SKM-1 (cell line): Measurements from ENCODE around the gene DPYSL4.

Experiments used
- DNase-seq: peaks from one replicate; lab custom pipeline; 2025; ENCODE audit not compliant: unreplicated experiment; lab: John Stamatoyannopoulos, UW

The DPYSL4 gene

DNA sequence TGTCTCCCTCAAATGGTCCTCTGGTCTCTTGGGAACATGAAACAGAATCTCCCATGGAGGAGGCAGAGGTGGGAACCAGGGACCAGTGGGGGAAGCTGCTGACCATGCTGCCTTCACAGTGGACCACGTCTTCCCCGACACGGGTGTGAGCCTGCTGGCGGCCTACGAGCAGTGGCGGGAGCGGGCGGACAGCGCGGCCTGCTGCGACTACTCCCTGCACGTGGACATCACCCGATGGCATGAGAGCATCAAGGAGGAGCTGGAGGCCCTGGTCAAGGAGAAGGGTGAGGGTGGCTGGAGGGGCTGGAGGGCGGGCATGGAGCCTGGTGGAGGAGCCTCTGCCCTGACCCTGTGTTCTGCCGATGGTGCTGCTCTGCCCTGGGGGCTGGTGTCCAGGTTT lies 8.0 kb downstream of the DPYSL4 start:
- no peak for DNase-seq

DNA sequence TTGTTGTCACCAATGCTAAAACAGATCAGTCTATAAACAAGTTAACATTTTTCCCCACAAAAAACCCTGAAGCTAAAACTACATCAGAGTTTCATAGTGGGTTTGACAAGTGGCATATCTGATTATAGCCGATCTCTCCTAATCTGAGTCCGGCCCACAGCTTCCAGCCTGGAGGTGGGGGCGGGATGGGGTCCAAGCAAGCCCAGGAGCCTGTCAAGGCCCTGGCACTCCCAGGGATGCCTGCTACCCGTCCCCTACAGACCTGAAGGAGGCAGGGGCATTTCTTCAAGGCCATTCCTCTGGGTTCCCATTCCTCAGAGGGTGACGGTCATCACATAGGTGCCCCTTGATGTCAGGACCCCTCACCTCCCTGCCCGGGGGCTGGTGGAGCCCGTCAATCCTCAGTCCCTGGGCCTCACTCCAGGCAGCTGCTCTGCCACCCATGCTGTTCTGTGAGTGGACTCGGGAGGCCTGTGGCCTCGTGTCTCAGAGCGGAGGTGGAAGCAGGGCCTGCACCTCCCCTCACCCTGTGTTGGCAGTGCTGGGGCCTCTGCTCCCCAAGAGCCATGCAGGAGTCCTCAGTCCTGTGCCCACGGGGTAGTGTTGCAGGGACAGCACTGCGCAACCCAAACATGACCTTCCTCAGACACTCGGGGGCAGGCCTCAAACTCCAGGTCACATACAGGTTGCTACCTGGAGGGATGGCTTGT lies 8.8 kb downstream of the DPYSL4 start:
- DNase-seq, result no peak

- DNase-seq, result no peak
Measured at GRCh38 chr10:132196178-132197113, 9.7 kb downstream of the DPYSL4 start.

- no peak for DNase-seq
Measured at GRCh38 chr10:132197271-132198067, 10.7 kb downstream of the DPYSL4 start.

- DNase-seq, result no peak
Measured at GRCh38 chr10:132198068-132198370, 11.3 kb downstream of the DPYSL4 start.

DNA sequence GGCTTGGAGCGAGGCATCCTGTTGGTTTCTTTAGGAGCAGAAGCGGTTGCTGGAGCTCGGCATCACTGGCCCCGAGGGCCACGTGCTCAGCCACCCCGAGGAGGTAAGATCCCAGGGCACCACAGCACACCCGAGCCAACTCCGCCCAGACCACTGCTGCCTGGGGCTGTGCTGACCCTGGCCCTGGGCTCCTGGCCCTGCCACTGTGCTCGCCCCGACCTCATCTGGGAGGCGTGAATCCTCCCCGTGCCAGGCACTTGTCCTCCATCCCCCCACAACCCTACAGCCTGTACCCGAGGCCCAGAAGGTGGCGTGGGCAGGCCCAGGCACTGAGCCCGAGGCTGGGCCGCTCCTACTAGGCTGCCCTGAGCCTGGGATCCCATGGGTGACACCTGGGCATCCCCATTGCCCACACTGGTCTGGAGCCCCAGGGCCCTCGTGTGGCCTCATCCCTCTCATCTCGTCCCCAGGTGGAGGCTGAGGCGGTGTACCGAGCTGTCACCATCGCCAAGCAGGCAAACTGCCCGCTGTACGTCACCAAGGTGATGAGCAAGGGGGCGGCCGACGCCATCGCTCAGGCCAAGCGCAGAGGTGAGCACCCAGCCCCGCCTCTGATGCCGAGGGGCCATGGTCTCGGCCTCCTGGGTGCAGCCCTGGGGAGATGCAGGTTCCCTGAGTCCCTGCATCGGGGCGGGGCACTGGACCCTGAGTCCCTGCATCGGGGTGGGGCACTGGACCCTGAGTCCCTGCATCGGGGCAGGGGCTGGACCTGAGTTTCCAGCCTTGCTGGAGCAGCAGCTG lies 11.8 kb downstream of the DPYSL4 start:
- DNase-seq, result no peak

- DNase-seq, result no peak
Measured at GRCh38 chr10:132199268-132199853, 12.6 kb downstream of the DPYSL4 start.

GRCh38 chr10:132199854-132200311 lies 13.1 kb downstream of the DPYSL4 start:
- no peak for DNase-seq

DNA sequence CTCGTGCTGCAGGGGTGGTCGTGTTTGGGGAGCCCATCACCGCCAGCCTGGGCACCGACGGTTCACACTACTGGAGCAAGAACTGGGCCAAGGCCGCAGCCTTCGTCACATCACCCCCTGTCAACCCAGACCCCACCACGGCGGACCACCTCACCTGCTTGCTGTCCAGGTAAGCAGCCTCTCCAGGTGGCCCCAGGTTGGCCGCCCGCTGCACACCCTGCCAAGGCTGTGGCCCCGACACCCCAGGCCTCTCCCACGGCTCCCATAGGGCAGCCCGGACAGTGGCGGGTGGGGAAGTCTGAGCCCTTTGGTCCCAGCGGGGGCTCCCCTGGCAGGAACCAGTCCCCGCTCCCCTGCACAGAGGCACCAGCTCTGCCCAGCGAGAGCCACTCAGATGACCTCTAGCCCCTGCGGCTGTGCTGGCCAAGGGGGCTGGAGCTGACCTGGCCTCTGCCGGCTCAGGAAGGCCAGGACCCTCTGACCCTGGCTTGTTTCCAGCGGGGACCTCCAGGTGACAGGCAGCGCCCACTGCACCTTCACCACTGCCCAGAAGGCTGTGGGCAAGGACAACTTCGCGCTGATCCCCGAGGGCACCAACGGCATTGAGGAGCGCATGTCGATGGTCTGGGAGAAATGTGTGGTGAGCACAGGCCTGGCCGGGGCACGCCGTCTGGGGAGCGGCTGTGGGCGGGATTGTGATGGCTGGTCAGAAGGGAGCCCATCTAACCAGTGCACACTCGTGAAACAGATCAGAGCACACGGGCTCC lies 13.8 kb downstream of the DPYSL4 start:
- no peak for DNase-seq

- no peak for DNase-seq
Measured at GRCh38 chr10:132201111-132201969, 14.6 kb downstream of the DPYSL4 start.

GRCh38 chr10:132202070-132202970 lies 15.6 kb downstream of the DPYSL4 start:
- no peak for DNase-seq

- no peak for DNase-seq
Measured at GRCh38 chr10:132203256-132204077, 16.7 kb downstream of the DPYSL4 start.

DNA sequence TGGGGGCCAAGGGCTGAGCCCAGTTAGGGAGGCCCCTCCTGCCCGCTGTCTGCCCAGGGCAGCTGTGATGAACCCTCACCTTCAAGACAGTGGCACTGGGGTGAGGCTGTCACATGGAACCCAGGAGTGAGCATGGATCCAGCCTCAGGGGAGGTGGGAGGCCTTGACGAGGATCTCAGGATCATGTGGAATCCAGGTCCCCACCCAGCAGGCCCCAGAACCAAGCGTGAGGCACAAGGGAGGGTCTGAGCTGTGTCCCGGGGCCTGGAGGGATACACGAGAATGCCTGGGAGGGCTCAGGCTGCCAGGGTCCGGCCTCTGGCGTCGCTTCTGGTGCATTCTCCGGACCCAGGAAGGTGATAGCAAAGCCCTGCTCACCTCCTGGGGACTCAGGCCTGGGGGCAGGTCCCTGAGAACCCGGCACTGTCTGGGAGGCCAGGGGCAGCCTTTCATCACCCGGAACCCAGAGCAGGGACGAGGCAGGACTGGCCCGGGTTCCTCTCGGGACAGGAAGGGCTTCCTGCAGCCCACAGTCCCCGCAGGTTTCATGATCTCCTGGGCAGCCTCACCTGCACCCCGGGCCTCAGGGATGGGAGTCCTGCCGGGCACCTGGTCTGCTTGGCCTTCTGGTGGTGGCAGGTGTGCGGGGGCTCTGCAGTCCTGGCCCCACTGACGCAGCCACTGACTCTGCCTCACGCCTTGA lies 17.5 kb downstream of the DPYSL4 start:
- no peak for DNase-seq

DNA sequence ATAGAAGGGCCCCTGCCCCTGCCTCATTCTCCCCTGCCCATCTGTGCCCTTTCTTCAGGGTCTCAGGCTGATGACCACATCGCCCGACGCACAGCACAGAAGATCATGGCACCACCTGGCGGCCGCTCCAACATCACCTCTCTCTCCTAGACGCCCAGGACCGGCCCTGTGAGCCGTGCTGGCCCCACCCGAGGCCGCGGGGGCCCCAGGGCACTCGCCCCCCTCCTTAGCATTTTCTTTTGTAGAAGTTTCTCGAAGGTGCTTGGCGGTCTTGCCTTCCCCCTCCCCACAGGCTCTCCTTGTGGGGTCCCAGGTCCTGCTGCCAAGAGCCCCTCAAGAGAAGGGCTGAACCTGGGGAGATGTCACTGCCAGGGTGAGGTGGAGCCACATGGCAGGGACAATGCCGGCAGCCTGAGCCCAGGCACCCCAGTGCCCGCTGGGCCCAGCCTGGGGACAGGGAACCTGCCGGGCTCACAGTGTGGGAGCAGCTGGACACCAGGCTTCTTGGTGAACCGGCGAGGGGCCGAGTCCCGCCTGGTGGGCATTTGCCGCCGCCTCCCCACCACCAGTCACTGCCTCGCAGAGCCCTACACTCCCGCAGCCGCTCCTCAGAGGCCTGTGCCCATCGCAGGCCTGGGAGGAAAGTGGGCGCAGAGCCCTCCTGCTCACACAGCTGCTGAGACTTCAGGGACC lies 18.2 kb downstream of the DPYSL4 start:
- DNase-seq, result no peak

GRCh38 chr10:132205650-132206376 lies 19.1 kb downstream of the DPYSL4 start:
- no peak for DNase-seq
